Vagina (tissue), 2 donors: ENCODE measurements around the gene GDA. TPM values are rescaled to one million over a fixed set of nuclear protein-coding genes. Genes with fewer than 3 reads are reported as not detected.

Source experiments
- DNase-seq, 2 donors: peaks; one replicate each; pipeline ENCODE4 v3.0.0-alpha.2; 2017; ENCODE audit errors: extremely low spot score in 2 of 2
- H3K27ac ChIP-seq: fragments of 200-600 bp; sonication (generic); one replicate; pipeline ENCODE4 v1.5.1; 2019
- H3K27me3 ChIP-seq: fragments of 200-600 bp; sonication (generic); one replicate; pipeline ENCODE4 v1.5.1; 2019
- H3K36me3 ChIP-seq, 2 donors: fragments of 200-600 bp; sonication (generic); one replicate each; pipeline ENCODE4 v1.5.1; 2017 to 2019
- H3K4me1 ChIP-seq: fragments of 200-600 bp; sonication (generic); one replicate; pipeline ENCODE4 v1.5.1; 2019
- H3K4me3 ChIP-seq, 2 donors: fragments of 200-600 bp; sonication (generic); 1 replicate in 1 of 2; 2 replicates in 1 of 2; pipeline ENCODE4 v1.5.1; 2016 to 2019
- H3K9me3 ChIP-seq: fragments of 200-600 bp; sonication (generic); one replicate; pipeline ENCODE4 v1.5.1; 2019
- CTCF ChIP-seq, 3 experiments: fragments of 450-650 bp in 2 of 3; fragments of 200-600 bp in 1 of 3; sonication (generic) in 1 of 3; IDR thresholded peaks; one replicate each; pipeline ENCODE4 v1.5.1; 2017 to 2019; ENCODE audit warnings: antibody characterized with exemption in 3 of 3, mild to moderate bottlenecking in 2 of 3, moderate library complexity in 2 of 3
- POLR2A ChIP-seq, 2 donors: fragments of 450-650 bp; IDR thresholded peaks; one replicate each; pipeline ENCODE4 v1.6.1; 2017; ENCODE audit warnings: antibody characterized with exemption in 2 of 2, mild to moderate bottlenecking in 2 of 2, moderate library complexity in 2 of 2
- POLR2AphosphoS5 ChIP-seq, 2 donors: sonication (generic); formaldehyde crosslinking; IDR thresholded peaks; one replicate each; pipeline ENCODE4 v1.9.0; 2017; ENCODE audit warnings: antibody characterized with exemption in 2 of 2, mild to moderate bottlenecking in 2 of 2, low read depth in 1 of 2; ENCODE audit not compliant: insufficient read depth in 1 of 2
- intact Hi-C: fragments of 100-400 bp; cut with DNase I; formaldehyde crosslinking; loops from one replicate; pipeline ENCODE4 v1.15.1; 2023
- total RNA-seq: library from RNA; depleted of rRNA; stranded (reverse); fragments of >200 nt; gene quantifications from one replicate; pipeline ENCODE4 v1.2.3, GENCODE V29; 2016

Gene GDA
- total RNA-seq, 1 donor from 2014 or later, result not detected

DNA sequence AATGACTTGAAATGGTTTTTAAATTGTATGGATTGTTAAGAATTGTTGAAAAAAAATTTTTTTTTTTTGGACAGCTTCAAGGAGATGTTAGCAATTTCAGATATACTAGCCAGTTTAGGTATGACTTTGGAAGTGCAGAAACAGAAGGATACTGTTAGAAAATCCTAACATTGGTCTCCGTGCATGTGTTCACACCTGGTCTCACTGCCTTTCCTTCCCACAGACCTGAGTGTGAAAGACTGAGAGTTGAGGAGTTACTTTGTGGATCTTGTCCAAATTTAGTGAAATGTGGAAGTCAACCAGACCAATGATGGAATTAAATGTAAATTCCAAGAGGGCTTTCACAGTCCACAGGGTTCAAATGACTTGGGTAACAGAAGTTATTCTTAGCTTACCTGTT is 102.3 kb downstream of the GDA start:
- TF ChIP-seq POLR2A (IDR thresholded peaks at IDR 0.05) (no peak), CTCF (IDR thresholded peaks at IDR 0.05) (no peak), POLR2AphosphoS5 (IDR thresholded peaks at IDR 0.05; ENCODE audit: insufficient read depth in 1 of 2, low read depth in 1 of 2) (no peak)

DNA sequence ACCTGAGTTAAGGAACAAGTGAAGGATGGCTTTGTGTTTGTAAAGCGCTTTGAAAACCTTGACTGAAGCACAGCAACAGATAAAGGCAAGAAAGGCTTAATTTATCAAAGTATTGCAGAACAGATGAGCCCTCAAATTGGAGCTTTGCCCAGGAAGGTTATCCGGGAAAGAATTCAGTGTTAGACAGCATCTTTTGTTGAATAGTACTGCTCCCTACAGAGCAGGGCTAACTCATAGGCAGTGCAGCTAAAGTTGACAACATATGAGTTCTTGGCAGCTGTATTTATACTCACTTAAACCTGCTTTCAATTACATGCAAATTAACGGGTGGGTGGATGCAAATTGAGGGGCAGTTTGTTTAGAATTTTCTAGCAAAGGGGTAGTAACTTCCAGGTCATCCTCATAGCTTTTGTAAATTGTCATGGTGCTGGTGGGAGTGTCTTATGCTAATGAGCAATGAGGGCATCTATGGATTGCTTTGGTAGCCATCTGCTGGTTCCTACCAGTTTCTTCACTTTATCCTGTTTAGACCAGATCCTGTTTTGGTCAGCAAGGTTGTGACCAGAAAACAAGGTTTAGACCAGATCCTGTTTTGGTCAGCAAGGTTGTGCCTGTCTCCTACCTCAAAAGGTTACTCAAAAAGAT is 105.8 kb downstream of the GDA start:
- H3K27me3 ChIP-seq, result no peaks in the 10 kb centered on the region
- DNase-seq, result no peak
- no peak overlapping the region for H3K4me3 ChIP-seq
- H3K36me3 ChIP-seq, result no peaks in the 10 kb centered on the region
- TF ChIP-seq POLR2A (IDR thresholded peaks at IDR 0.05), result no peak
- no peak for TF ChIP-seq POLR2AphosphoS5 (IDR thresholded peaks at IDR 0.05; ENCODE audit: insufficient read depth in 1 of 2, low read depth in 1 of 2)
- no peak for TF ChIP-seq CTCF (IDR thresholded peaks at IDR 0.05)
- no peak overlapping the region for H3K27ac ChIP-seq
- no peaks in the 10 kb centered on the region for H3K4me1 ChIP-seq
- no peaks in the 10 kb centered on the region for H3K9me3 ChIP-seq
- intact Hi-C loops, result no loop called here

More for the DNA sequence above, 102.3 kb downstream of the GDA start:
- no peak overlapping the region for H3K4me3 ChIP-seq
- H3K4me1 ChIP-seq, result no peaks in the 10 kb centered on the region
- no peaks in the 10 kb centered on the region for H3K36me3 ChIP-seq
- DNase-seq, result no peak
- intact Hi-C loops, result no loop called here
- no peaks in the 10 kb centered on the region for H3K9me3 ChIP-seq
- H3K27ac ChIP-seq, result no peak overlapping the region
- H3K27me3 ChIP-seq, result no peaks in the 10 kb centered on the region

- Histone ChIP-seq H3K4me1 (no peaks in the 10 kb centered on the region), H3K9me3 (no peaks in the 10 kb centered on the region), H3K36me3 (no peaks in the 10 kb centered on the region), H3K4me3 (no peak overlapping the region), H3K27ac (no peak overlapping the region), H3K27me3 (no peaks in the 10 kb centered on the region)
- intact Hi-C loops, result no loop called here
- no peak for DNase-seq
- TF ChIP-seq CTCF (IDR thresholded peaks at IDR 0.05) (no peak), POLR2A (IDR thresholded peaks at IDR 0.05) (no peak), POLR2AphosphoS5 (IDR thresholded peaks at IDR 0.05; ENCODE audit: insufficient read depth in 1 of 2, low read depth in 1 of 2) (no peak)
Observed at GRCh38 chr9:72255569-72255968, 106.3 kb downstream of the GDA start.

GRCh38 chr9:72256931-72257330 is 107.7 kb downstream of the GDA start:
- no peak overlapping the region for H3K27ac ChIP-seq
- intact Hi-C loops, result no loop called here
- no peak overlapping the region for H3K4me3 ChIP-seq
- DNase-seq, result no peak
- no peaks in the 10 kb centered on the region for H3K4me1 ChIP-seq
- no peaks in the 10 kb centered on the region for H3K27me3 ChIP-seq
- H3K36me3 ChIP-seq, result no peaks in the 10 kb centered on the region
- TF ChIP-seq POLR2A (IDR thresholded peaks at IDR 0.05) (no peak), POLR2AphosphoS5 (IDR thresholded peaks at IDR 0.05; ENCODE audit: insufficient read depth in 1 of 2, low read depth in 1 of 2) (no peak), CTCF (IDR thresholded peaks at IDR 0.05) (no peak)
- H3K9me3 ChIP-seq, result no peaks in the 10 kb centered on the region

DNA sequence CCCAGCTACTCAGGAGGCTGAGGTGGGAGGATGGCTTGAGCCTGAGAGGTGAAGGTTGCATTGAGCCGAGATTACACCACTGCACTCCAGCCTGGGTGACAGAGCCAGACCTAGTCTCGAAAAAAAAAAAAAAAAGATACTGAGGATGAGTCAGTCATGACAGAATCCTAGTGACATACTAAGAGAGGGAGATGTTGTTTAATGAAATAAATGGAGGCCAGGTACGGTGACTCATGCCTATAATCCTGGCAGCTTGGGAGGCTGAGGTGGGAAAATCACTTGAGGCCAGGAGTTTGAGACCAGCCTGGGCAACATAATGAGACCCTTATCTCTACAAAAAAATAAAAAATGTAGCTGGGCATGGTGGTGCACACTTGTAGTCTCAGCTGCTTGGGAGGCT is 108.6 kb downstream of the GDA start:
- no peak overlapping the region for H3K27ac ChIP-seq
- H3K9me3 ChIP-seq, result no peaks in the 10 kb centered on the region
- H3K36me3 ChIP-seq, result no peaks in the 10 kb centered on the region
- no peak for DNase-seq
- TF ChIP-seq POLR2A (IDR thresholded peaks at IDR 0.05) (no peak), CTCF (IDR thresholded peaks at IDR 0.05) (no peak), POLR2AphosphoS5 (IDR thresholded peaks at IDR 0.05; ENCODE audit: insufficient read depth in 1 of 2, low read depth in 1 of 2) (no peak)
- intact Hi-C loops, result no loop called here
- H3K4me1 ChIP-seq, result no peaks in the 10 kb centered on the region
- no peaks in the 10 kb centered on the region for H3K27me3 ChIP-seq
- H3K4me3 ChIP-seq, result no peak overlapping the region
